Measurements from ENCODE around the gene CDK18.
A peak's percentile ranks its signal among the peaks of the same experiment; 100 is the strongest.
"Not testable (repeated sequence)": the region's sequence is repeated elsewhere in the genome, so short reads cannot be mapped to it uniquely, and the experiment has no call there.

Gene CDK18

GRCh38 chr1:205480349-205480985, 24.0 kb upstream of the CDK18 start:
- FAIRE-seq (peak; percentile 92), DNase-seq (ENCODE audit: insufficient read length, low spot score) (no peak)

- DNase-seq (ENCODE audit: insufficient read length, low spot score) (no peak), FAIRE-seq (no peak)
Observed at GRCh38 chr1:205481218-205481617, 23.3 kb upstream of the CDK18 start.

- FAIRE-seq: no peak
- no peak for DNase-seq (ENCODE audit: insufficient read length, low spot score)
Observed at GRCh38 chr1:205481629-205482151, 22.8 kb upstream of the CDK18 start.

GRCh38 chr1:205482587-205482986, 21.9 kb upstream of the CDK18 start:
- not testable (repeated sequence) for FAIRE-seq

GRCh38 chr1:205483372-205483771, 21.1 kb upstream of the CDK18 start:
- DNase-seq (ENCODE audit: insufficient read length, low spot score): no peak
- no peak for FAIRE-seq

More at GRCh38 chr1:205482587-205482986, 21.9 kb upstream of the CDK18 start:
- not testable (repeated sequence) for DNase-seq (ENCODE audit: insufficient read length, low spot score)

GRCh38 chr1:205484985-205485967, 19.2 kb upstream of the CDK18 start:
- peak; percentile 64 for FAIRE-seq
- DNase-seq (ENCODE audit: insufficient read length, low spot score): peak; percentile 86

GRCh38 chr1:205486258-205486657, 18.2 kb upstream of the CDK18 start:
- FAIRE-seq: no peak
- DNase-seq (ENCODE audit: insufficient read length, low spot score): no peak

GRCh38 chr1:205488074-205488723, 16.3 kb upstream of the CDK18 start:
- peak; percentile 83 for FAIRE-seq
- DNase-seq (ENCODE audit: insufficient read length, low spot score): peak; percentile 68

- no peak for DNase-seq (ENCODE audit: insufficient read length, low spot score)
- no peak for FAIRE-seq
Observed at GRCh38 chr1:205491794-205492193, 12.7 kb upstream of the CDK18 start.

GRCh38 chr1:205492201-205492667, 12.2 kb upstream of the CDK18 start:
- DNase-seq (ENCODE audit: insufficient read length, low spot score): no peak
- no peak for FAIRE-seq

- FAIRE-seq (no peak), DNase-seq (ENCODE audit: insufficient read length, low spot score) (no peak)
Observed at GRCh38 chr1:205492774-205493173, 11.7 kb upstream of the CDK18 start.

GRCh38 chr1:205493241-205494085, 11.0 kb upstream of the CDK18 start:
- DNase-seq (ENCODE audit: insufficient read length, low spot score): no peak

GRCh38 chr1:205494115-205494514, 10.4 kb upstream of the CDK18 start:
- DNase-seq (ENCODE audit: insufficient read length, low spot score): no peak
- FAIRE-seq: no peak

More at GRCh38 chr1:205493241-205494085, 11.0 kb upstream of the CDK18 start:
- FAIRE-seq: no peak

- FAIRE-seq: no peak
- no peak for DNase-seq (ENCODE audit: insufficient read length, low spot score)
Observed at GRCh38 chr1:205495237-205495823, 9.1 kb upstream of the CDK18 start.

- FAIRE-seq (no peak), DNase-seq (ENCODE audit: insufficient read length, low spot score) (no peak)
Observed at GRCh38 chr1:205496661-205497060, 7.8 kb upstream of the CDK18 start.

GRCh38 chr1:205497351-205497750, 7.1 kb upstream of the CDK18 start:
- no peak for FAIRE-seq
- no peak for DNase-seq (ENCODE audit: insufficient read length, low spot score)

GRCh38 chr1:205499789-205500188, 4.7 kb upstream of the CDK18 start:
- DNase-seq (ENCODE audit: insufficient read length, low spot score) (no peak), FAIRE-seq (no peak)

- FAIRE-seq (no peak), DNase-seq (ENCODE audit: insufficient read length, low spot score) (no peak)
Observed at GRCh38 chr1:205500240-205501233, 3.9 kb upstream of the CDK18 start.

Measured in GM19239 (cell line).